GM19238 (cell line): ENCODE data around the gene TSEN54.
"Not testable (repeated sequence)": the region's sequence is repeated elsewhere in the genome, so short reads cannot be mapped to it uniquely, and the experiment has no call there.

Experiments used
- DNase-seq: peaks from one replicate; pipeline ENCODE4 v3.0.0; 2011; ENCODE audit warnings: low spot score; ENCODE audit not compliant: insufficient read length

Gene TSEN54

DNA sequence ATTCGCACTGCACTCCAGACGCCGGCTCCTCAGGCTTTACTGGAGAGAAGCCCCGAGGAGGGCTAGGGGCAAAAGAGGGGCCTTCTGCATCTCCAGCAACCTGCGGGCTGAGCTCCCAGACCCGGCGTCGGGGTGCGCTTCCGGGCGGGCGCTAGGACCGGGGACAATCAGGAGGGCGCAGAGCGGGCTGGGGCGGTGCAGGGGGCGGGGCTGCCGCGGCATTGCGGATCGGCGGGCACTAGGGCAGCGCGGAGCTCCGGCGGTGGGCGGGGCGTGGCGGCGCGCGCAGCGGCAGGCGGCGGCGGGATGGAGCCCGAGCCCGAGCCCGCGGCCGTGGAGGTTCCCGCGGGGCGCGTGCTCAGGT is at the start of gene TSEN54:
Gene TSEN54, plus strand, starts transcription at position 274 of the 364 bp plus-strand sequence. Its CDS starts 33 bp downstream, at position 307.
- DNase-seq: peak; percentile 100

DNA sequence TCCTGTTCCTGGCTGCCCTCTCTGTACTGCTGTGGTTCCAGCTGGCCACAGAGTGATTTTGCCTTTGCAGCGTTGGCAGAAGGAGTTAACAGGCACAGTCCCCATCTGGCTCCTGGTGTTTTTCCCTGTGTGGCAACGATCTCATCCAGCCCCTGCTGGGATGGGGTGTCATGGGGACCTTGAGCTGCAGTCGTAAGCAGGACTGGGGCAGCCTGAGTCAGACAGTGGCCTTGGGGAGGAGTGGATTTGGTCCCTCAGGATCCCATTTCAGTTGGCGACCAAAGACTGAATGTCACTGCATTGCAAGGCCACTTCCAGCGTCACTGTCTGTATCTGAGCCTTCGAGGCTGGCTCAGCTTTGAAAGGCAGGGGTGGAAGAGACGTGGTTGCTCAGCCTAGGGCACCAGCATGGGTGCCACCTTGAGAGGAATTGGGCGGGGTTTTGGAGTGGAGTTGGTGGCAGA is 48.0 kb upstream of the TSEN54 start:
- DNase-seq: no peak

DNA sequence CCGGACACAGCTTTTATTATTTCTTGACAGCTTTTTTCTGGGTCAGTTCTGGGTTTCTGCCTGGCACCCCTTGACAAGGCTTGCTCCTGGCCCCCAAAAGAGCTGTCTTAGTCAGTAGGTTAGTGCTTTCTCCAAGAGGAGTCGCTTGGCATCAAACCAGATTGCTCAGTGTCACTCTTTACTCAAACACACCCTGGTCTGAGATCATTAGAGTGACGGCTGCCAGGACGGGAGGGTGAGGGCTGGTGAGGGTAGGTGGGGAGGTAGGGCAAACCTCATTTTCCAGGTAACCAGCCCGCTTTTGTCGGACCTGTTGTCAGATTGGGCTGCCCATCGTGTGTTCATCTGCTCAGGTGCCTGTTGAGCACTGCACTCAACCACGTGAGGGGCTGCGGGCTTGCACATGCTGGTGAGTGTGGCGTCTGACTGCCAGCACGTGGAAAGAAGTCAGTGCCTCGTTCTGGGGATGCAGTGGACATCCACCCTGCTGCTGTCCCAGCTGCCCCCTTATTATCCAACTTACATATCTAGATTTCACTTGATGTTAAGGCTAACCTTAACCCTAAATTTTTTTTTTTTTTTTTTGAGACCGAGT is 47.5 kb upstream of the TSEN54 start:
- no peak for DNase-seq

DNA sequence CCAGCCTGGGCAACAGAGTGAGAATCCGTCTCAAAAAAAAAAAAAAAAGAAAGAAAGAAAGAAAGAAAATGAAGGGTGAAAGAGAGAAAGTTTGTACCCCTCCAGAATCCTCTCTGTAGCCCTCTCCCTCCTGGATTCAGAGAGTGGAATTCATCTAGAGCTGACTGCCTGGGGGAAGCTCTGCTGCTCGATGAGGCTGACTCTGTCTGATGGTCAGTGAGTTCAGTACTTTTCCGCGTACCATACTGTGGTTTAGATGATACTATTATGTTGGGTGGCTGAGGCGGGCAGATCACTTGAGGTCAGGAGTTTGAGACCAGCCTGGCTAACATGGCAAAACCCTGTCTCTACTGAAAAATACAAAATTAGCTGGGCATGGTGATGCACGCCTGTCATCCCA is 45.1 kb upstream of the TSEN54 start:
- no peak for DNase-seq

DNA sequence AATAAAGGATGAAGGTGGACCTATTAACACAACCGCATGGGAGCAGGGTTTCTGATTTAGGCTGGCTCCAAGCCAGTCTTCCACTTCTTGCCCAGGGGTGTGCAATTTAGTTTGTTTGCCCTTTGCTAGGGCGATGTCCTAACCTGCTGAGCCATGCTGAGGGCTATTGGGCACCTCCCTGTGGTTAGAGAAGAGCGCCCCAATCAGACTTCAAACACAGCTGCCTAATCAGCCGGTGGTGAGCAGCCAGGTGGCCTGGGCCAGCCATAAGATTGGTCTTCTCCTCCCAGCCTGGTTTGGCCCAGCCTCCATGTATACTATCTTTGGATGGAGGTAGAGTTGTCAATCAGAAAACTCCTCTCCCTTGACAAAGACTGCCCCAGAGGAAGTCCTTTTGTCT is 44.2 kb upstream of the TSEN54 start:
- no peak for DNase-seq

DNA sequence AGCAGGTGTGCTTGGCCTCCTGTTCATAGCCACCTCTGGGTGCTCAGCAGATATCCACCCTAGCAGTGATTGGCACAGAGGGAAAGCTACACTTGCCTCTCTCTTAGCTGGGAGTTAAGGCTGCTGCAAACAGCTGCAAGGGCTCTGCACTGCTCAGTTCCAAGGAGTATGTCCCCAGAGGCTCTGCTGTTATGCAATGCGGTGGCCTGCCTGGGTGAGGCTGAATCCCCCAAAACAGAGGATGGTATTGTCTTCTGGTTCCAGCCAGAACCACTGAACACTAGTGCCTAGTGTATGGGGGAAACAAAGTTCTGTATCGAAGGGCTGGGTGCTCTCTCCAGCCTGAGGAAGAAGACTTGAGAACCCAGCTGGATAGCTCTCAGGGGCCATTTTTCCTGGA is 43.1 kb upstream of the TSEN54 start:
- no peak for DNase-seq

DNA sequence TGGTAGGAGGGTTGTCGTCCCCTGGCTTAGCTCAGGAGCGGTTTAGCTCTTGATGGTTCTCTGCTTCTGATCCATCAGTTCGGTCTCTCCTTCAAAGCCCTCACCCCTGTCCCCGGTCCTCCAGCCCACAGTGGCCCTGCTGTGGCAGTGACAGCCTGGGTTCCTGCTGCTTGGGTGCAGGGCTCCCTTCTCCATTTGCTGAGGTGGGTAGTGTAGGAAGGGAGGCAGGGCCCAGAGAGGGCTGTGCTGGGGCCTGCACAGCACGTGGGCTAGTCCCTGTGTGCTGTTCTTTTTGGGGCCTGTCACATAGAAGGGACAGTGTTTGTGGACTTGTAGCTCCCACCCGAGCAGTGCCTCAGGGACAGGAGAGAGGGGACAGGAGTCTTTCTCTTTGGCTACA is 41.6 kb upstream of the TSEN54 start:
- no peak for DNase-seq

DNA sequence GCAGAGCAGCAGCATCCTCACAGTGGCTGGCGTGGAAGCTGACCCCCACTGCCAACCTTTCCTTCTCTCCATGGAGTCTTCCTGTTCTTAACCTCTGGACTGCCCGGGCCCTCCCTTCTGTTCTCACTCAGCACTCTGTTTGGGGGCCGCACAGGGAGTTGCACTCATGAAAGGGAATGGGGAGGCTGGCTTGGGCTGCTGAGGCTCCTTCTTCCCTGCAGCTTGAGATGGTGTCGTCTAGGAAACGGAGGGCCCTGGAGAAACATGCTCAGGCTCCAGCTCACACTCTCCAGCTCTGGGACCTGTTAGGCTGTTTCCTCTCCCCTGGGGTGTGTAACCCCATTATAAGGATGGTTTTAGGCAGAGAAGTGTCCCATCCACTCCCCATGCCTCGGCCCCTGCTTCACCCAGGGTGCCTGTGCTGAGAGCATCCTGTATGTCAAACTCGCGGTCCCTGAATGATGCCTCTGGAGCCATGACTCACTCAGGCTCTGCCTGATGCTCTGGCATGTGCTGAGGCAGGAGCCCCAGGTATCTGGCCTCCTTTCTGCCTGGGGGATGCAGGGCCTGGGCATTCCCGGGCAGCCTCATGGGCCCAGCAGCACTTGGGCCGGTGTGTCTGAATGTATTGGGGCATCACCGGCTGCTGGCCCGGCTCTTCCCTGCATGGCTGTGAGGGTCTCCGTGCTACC is 41.0 kb upstream of the TSEN54 start:
- DNase-seq: no peak

DNA sequence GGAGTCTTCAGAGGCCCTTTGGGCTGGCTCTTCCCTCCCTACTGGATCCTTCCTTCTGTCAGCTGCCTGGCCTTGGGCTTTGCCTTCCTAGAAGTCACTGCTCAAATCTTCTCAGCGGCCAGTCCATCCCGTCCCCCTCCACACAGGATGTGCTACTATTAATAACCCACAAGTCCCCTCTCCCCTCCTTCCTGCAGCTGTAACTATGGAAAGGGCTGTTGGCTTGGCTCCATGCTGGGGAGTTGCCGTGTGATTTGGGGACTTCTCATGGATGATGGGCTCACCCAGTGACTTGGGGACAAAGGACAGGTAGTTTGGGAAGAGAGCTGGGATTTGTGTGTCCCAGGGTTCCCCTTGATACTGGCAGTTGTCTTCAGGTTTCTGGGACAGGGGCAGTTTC is 40.5 kb upstream of the TSEN54 start:
- no peak for DNase-seq

DNA sequence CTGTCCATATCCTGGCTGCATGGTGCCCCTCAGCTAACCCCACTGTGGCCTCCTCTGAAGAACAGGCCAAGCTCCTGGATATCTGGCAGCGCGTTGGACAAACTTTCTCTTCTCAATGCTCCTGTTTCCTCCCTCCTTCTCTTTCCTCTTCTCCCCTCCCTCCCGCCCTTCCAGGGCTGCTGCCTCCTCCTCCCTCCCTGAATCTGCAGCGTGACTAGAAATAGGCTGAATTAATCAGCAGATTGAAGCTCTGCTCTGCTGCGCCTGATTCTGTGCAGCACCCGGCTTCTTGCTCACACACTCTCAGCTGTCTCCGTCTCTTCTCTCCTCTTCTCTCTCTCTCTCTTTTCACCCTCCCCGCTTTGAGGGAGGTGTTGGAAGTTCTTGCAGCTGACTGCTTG is 40.1 kb upstream of the TSEN54 start:
- DNase-seq: no peak

DNA sequence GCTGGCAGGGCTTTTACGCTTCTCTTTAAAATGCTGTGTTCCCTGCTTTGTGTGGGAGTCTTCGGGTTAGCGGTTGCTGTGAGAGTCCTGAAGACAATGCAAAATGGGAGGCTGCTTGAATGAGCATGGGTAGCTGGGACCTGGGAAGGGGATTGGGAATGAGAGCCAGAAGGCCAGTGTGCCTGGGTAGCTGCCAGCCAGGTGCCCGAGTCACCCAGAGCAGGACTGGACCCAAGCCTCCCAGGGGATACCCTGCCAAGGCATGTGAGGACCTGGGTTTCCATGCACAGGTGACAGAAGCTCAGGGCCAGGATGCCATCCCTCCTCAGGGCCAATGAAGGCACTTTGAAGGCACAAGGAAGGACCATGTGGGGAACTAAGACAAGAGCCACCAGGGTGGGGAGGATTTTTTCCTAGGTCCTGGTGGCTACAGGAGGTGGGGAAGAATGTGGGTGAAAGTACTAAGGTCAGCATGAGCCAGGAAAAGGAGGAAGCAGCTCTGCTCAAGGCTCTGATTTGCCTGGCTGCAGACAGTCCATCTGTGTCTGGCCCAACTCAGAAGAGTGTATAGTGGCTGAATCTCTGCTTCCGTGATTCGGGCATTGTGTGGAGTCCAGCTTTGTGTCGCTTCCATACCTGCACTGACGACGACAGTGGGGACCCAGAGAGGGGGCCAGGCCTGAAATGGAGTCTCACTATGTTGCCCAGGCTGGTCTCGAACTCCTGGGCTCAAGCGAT is 39.4 kb upstream of the TSEN54 start:
- no peak for DNase-seq

DNA sequence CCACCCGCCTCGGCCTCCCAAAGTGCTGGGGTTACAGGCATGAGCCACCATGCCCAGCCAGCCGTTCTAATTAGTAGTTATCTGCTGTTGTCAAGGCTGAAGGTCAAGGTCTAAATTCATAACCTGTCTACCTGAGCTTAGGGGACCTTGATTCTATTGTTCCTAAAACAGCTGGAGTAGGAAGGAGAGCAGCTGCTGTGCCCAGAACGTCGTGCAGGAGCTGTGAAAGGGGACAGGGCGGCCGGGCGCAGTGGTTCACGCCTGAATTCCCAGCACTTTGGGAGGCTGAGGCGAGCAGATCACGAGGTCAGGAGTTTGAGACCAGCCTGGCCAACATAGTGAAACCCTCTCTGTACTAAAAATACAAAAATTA is 38.9 kb upstream of the TSEN54 start:
- DNase-seq: not testable (repeated sequence)

DNA sequence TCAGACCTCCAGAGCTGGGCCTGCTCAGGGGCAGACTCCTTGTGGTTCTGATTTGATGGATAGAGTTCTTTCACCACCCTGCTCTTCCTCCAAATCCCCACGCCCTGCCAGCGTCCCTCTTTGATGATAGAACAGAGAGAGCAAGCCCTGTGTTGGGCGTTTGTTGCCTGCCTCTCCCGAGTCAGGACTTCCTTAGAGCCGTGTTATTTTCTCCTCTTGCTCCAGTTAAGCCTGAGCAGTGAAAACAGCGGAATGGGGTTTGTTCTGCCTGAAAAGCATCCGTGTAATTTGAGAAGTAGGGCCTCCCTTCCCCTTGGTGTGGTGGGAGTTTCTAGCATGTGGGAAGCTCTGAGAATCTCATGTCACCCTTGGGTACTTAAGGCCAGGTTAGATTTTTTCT is 37.8 kb upstream of the TSEN54 start:
- DNase-seq: no peak

DNA sequence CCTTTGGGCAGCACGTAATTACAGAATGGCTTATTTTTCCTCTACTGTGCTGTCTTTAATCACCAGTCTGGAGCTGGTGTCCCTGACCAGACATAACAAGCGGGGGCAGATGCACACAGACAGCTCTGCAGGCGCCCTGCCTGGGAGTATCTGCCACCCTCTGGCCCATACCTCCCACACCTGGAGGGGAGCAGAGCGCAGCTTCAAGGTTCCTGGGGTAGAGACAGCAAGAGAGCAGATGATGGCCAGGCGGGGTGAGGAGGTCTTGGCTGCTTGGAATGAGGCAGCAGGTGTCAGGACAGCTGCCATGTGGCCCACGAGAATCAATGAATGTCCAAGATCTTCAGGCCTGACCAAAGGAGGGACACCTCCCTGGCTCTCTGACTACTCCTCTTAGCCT is 36.0 kb upstream of the TSEN54 start:
- DNase-seq: no peak

DNA sequence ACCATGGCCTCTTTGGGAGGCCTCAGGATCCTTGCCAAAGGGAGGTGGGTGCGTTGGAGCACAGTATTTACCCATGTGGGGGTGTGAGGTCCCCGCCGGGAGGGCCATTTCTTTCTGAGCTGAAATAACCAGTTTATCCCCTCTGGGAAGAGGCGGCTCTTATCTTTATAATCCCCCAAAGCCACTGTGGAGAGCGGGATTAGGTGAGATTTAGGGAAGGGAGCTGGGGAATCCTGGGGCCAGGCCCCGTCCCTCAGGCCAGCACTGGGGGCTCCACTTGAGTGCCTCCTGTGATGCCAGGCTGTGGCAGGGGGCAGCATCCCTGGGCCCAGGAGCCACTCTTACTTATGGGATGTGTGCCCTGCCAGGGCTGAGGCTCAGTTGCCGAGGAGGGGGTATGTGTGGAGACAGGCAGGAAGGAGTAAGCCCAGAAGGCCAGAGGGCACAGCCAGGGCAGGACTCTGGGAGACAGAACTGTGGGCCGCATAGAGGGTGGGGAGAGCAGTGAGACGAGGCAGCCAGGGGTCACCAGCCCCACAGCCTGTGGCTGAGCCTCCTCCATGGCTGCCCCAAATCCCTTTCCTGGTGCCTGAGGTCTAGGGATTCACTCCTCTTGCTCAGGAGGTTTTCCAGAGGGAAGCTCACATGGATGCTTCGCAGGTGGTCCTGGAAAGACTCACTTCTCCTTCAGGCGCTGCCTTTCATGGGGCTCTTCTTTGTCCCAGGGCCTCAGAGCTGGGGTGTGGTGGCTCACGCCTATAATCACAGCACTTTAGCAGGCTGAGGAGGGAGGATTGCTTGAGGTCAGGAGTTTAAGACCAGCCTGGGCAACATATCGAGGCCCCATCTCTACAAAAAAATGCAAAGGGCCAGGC is 34.9 kb upstream of the TSEN54 start:
- DNase-seq: no peak

DNA sequence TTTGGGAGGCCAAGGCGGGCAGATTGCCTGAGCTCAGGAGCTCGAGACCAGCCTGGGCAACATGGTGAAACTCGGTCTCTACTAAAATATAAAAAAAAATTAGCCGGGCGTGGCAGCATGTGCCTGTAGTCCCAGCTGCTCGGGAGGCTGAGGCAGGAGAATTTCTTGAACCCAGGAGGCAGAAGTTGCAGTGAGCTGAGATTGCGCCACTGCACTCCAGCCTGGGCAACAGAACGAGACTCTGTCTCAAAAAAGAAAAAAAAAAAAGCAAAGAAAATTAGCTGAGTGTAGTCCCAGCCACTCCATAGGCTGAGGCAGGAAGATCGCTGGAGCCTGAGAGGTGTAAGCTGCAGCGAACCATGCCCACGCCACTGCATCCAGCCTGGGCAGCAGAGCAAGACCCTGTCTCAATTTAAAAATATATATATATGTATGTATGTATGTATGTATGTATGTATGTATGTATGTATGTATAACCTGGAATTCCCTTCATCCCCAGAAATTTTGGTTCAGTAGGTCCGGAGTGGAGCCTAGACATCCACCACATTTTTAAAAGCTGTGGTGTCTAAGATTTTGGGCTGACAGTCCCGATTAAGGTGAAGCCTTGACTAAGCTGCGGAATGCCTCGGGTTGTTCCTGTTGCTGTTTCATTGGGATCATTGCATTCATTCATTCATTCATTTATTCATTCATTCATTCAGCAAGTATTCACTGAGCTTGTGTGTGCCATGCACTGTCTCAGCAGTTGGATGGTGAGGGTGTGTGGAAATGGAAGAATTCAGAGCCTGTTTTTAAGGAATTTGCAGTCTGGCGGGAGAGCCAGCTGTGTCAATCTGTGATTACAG is 34.0 kb upstream of the TSEN54 start:
- DNase-seq: no peak

DNA sequence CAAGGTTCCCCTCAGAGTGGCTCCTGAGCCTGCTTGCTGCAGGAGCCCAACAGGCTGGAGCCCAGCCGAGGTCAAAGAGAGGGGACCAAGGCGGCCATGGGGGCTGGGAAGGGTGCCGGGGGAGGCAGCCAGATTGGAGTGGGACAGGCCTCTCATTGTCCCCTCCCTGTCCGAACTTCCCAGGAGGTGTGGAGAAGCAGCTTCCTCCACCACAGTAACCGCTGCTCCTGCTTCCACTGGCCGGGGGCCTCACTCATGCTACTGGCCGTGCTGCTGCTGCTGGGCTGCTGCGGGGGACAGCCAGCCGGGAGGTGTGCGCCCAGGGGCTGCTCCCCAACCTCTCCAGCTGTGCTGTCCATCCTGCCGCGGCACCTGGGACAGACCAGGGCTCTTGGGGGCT is 30.6 kb upstream of the TSEN54 start:
- DNase-seq: no peak

DNA sequence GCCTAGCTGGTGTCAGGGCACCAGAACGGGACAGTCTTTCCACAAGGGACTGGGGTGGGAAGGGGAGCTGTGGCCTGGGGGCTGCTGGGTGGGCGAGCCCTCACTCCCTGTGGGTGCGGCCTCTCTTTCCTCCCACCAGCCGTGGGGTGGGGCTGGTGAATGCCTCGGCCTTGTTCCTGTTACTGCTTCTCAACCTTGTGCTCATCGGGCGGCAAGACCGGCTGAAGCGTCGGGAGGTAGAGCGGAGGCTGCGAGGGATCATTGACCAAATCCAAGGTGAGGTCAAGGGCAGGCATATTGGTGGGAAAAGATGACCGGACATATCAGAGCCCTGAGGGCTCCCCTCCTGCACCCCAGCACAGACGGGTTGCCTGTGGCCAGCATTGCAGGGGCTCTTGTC is 30.2 kb upstream of the TSEN54 start:
- no peak for DNase-seq

DNA sequence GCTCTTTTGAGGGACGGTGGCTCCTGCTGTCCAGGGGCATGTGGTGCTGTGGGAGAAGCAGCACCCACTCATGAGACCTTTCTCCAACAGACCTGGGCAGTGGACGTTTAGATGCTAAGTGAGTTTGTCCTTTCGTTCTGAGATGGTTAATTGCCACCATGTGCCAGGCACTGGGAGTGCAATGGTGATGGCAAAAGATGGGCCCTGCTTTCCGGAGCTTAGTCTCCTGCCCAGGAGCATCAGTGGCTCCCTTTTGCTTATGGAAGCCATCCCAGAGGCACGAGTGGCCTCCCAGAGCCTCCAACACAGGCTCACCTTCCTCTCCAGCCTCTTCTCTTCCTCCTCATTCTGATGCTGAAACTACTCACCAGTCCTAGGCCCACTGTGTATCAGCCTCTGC is 29.4 kb upstream of the TSEN54 start:
- DNase-seq: no peak

DNA sequence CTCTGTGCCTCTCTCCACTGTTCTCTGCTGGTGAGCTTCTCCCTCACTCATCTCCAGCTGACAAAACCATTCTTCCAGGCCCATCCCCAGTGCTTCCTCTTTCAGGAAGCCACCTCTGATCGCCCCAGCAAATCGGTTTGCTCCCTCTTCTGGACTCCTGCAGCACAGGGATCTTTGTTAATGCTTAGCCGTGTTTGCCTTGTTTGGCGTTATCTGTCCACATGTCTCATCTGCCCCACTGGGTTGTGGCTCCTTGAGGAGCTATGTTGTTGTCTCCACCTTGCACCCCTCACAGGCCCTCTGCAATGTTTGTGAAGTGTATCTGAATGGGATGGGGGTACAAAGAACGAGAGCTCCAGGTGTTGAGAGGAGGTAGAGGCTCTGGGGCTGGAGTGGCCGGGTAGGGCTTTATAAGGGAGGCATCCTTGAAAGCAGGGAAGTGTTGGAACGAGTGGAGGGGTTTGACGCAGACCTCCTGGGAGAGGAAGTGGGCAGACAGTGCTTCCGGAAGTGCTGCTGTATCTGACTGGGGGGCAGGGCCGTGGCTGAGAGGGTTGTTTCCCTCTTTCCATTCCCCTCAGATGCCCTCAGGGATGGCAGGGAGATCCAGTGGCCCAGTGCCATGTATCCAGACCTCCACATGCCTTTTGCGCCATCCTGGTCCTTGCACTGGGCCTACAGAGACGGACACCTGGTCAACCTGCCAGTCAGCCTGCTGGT is 28.8 kb upstream of the TSEN54 start:
- DNase-seq: peak; percentile 84
